Measurements from ENCODE around the gene AMER2. TPM values are rescaled to one million over a fixed set of nuclear protein-coding genes. Genes with fewer than 3 reads are reported as not detected.
A peak's percentile ranks its signal among the peaks of the same experiment; 100 is the strongest.
"Not testable (repeated sequence)": the region's sequence is repeated elsewhere in the genome, so short reads cannot be mapped to it uniquely, and the experiment has no call there.

AMER2 gene
- polyA plus RNA-seq, 1 donor from 2014 or later: 33.2 TPM

- Histone ChIP-seq H3K4me3 (ENCODE audit: low read length) (peak overlapping the region; percentile 72), H3K9me2 (ENCODE audit: insufficient read depth, low read length) (no peaks in the 10 kb centered on the region), H3K4me2 (ENCODE audit: low read length) (peak overlapping the region; percentile 88), H3K27ac (ENCODE audit: low read length) (peak overlapping the region; percentile 17), H3K9me3 (ENCODE audit: low read length) (no peaks in the 10 kb centered on the region), H3K27me3 (ENCODE audit: insufficient read depth, low read depth, low read length) (no peaks in the 10 kb centered on the region), H3K36me3 (ENCODE audit: insufficient read depth, low read length) (peaks cover 9% of the 10 kb centered on the region), H3K9ac (ENCODE audit: low read length) (no peak overlapping the region), H4K20me1 (ENCODE audit: insufficient read depth) (no peaks in the 10 kb centered on the region), H2AFZ (ENCODE audit: low read depth, low read length) (no peak overlapping the region), H3F3A (ENCODE audit: insufficient read depth, low read length, poor library complexity, severe bottlenecking) (no peaks in the 10 kb centered on the region), H3K79me2 (replicated peaks; ENCODE audit: insufficient read depth, low read length) (peaks cover 60% of the 10 kb centered on the region)
- TF ChIP-seq EP300 (conservative IDR thresholded peaks at IDR 0.05; ENCODE audit: poor library complexity, severe bottlenecking) (no peak), RAD21 (conservative IDR thresholded peaks at IDR 0.05) (no peak), CTCF (IDR thresholded peaks at IDR 0.05; ENCODE audit: poor library complexity, severe bottlenecking) (no peak), MXI1 (conservative IDR thresholded peaks at IDR 0.05; ENCODE audit: poor library complexity, severe bottlenecking) (no peak), EZH2 (IDR thresholded peaks at IDR 0.05; ENCODE audit: borderline replicate concordance, insufficient read depth, low read length, poor library complexity, severe bottlenecking) (no peak), TAF1 (IDR thresholded peaks at IDR 0.05; ENCODE audit: low read depth) (no peak), REST (IDR thresholded peaks at IDR 0.05; ENCODE audit: borderline replicate concordance) (no peak), SMC3 (conservative IDR thresholded peaks at IDR 0.05; ENCODE audit: poor library complexity) (no peak), POLR2AphosphoS5 (IDR thresholded peaks at IDR 0.05) (no peak)
These were observed 5.8 kb downstream of the AMER2 start for GRCh38 chr13:25166306-25166705.

DNA sequence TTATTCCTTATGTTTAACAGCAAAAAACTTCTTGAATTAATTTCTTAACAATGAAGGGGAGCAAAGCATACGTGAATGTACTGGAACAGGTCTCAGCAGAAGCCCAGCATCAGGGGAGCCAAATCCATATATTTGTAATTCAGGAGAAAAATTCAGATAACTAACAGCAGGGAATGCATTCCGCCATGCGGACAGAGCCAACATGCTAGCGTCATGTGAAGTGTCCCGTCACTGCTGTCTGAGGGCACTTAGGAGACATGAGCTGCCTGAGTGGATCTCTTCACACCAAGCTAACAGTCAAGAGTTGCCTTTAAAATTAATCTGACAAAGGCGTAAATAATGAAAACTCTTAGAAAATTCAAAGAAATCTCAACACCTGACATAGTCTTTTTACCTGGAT is 6.4 kb downstream of the AMER2 start:
- Histone ChIP-seq H3K9ac (ENCODE audit: low read length) (no peak overlapping the region), H3K4me3 (ENCODE audit: low read length) (peak overlapping the region; percentile 72), H4K20me1 (ENCODE audit: insufficient read depth) (no peaks in the 10 kb centered on the region), H3K27me3 (ENCODE audit: insufficient read depth, low read depth, low read length) (no peaks in the 10 kb centered on the region), H3K27ac (ENCODE audit: low read length) (peak overlapping the region; percentile 42), H2AFZ (ENCODE audit: low read depth, low read length) (no peak overlapping the region), H3F3A (ENCODE audit: insufficient read depth, low read length, poor library complexity, severe bottlenecking) (no peaks in the 10 kb centered on the region), H3K9me3 (ENCODE audit: low read length) (no peaks in the 10 kb centered on the region), H3K4me2 (ENCODE audit: low read length) (peak overlapping the region; percentile 88), H3K36me3 (ENCODE audit: insufficient read depth, low read length) (peaks cover 9% of the 10 kb centered on the region), H3K9me2 (ENCODE audit: insufficient read depth, low read length) (no peaks in the 10 kb centered on the region), H3K79me2 (replicated peaks; ENCODE audit: insufficient read depth, low read length) (peaks cover 54% of the 10 kb centered on the region)
- no peak for TF ChIP-seq REST (IDR thresholded peaks at IDR 0.05; ENCODE audit: borderline replicate concordance)
- TF ChIP-seq TAF1 (IDR thresholded peaks at IDR 0.05; ENCODE audit: low read depth): no peak
- no peak for TF ChIP-seq CTCF (IDR thresholded peaks at IDR 0.05; ENCODE audit: poor library complexity, severe bottlenecking)
- TF ChIP-seq RAD21 (conservative IDR thresholded peaks at IDR 0.05): no peak
- TF ChIP-seq MXI1 (conservative IDR thresholded peaks at IDR 0.05; ENCODE audit: poor library complexity, severe bottlenecking): no peak
- TF ChIP-seq EZH2 (IDR thresholded peaks at IDR 0.05; ENCODE audit: borderline replicate concordance, insufficient read depth, low read length, poor library complexity, severe bottlenecking): no peak
- TF ChIP-seq EP300 (conservative IDR thresholded peaks at IDR 0.05; ENCODE audit: poor library complexity, severe bottlenecking): no peak

DNA sequence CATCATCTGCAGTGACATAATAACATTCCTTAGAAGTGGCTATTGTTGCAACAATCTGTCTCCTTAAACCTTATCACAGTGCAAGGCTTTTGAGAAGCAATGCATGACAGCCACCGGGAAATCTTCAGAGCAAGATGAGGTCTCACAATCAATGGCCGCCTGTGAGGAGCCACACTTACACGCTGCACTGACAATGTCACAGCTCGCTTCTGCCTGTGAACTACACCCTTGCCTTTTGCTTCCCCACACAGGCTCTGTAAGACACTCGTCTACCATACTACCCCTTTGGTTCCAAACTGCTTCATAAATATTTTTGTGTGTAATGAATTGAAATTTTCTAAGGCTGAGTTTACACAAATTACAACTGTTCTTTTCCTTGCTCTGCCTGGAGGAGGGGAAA is 6.9 kb downstream of the AMER2 start:
- not testable (repeated sequence) for H3F3A ChIP-seq (ENCODE audit: insufficient read depth, low read length, poor library complexity, severe bottlenecking); H2AFZ ChIP-seq (ENCODE audit: low read depth, low read length); H3K9me3 ChIP-seq (ENCODE audit: low read length); H3K36me3 ChIP-seq (ENCODE audit: insufficient read depth, low read length); H3K27me3 ChIP-seq (ENCODE audit: insufficient read depth, low read depth, low read length); H4K20me1 ChIP-seq (ENCODE audit: insufficient read depth); H3K9ac ChIP-seq (ENCODE audit: low read length); H3K9me2 ChIP-seq (ENCODE audit: insufficient read depth, low read length)
- peak overlapping the region; percentile 42 for H3K27ac ChIP-seq (ENCODE audit: low read length)
- peak overlapping the region; percentile 88 for H3K4me2 ChIP-seq (ENCODE audit: low read length)
- H3K79me2 ChIP-seq (replicated peaks; ENCODE audit: insufficient read depth, low read length): peaks cover 49% of the 10 kb centered on the region
- H3K4me3 ChIP-seq (ENCODE audit: low read length): peak overlapping the region; percentile 72

Data from neural cell (in vitro differentiated cells).